ENCODE results near the gene NKAIN2.

GRCh38 chr6:124520514-124520913, 716.8 kb downstream of the NKAIN2 start:
- TF ChIP-seq CTCF (IDR thresholded peaks at IDR 0.05 in 4 of 5, conservative IDR thresholded peaks at IDR 0.05 in 1 of 5) (no peak), POLR2A (IDR thresholded peaks at IDR 0.05) (no peak)
